PC-3 (cell line): ENCODE results near the gene FOXRED1.

Source experiments
- CTCF ChIP-seq: fragments of 300-600 bp; sonication (generic); conservative IDR thresholded peaks from 2 replicates; pipeline ENCODE4 v1.5.1; 2017; ENCODE audit warnings: antibody characterized with exemption, low read depth, mild to moderate bottlenecking, low read length
- EZH2 ChIP-seq: fragments of 300-600 bp; sonication (generic); IDR thresholded peaks from one replicate; pipeline ENCODE4 v1.6.1; 2017; ENCODE audit warnings: antibody characterized with exemption, mild to moderate bottlenecking, low read length; ENCODE audit not compliant: unreplicated experiment

GRCh38 chr11:126304457-126305075 is 35.6 kb downstream of the FOXRED1 start:
- TF ChIP-seq CTCF: no peak
- no peak for TF ChIP-seq EZH2
